NK-92 (cell line): Measurements from ENCODE around the gene HDDC3.

Source experiments
- DNase-seq: peaks from one replicate; lab custom pipeline; 2025; ENCODE audit not compliant: unreplicated experiment; lab: John Stamatoyannopoulos, UW

Gene HDDC3

GRCh38 chr15:90892498-90893174, 39.7 kb downstream of the HDDC3 start:
- no peak for DNase-seq

- DNase-seq: no peak
Measured at GRCh38 chr15:90892023-90892422, 40.3 kb downstream of the HDDC3 start.

- no peak for DNase-seq
Measured at GRCh38 chr15:90891346-90891949, 40.9 kb downstream of the HDDC3 start.

- DNase-seq: no peak
Measured at GRCh38 chr15:90890839-90891238, 41.5 kb downstream of the HDDC3 start.

- no peak for DNase-seq
Measured at GRCh38 chr15:90889736-90890456, 42.5 kb downstream of the HDDC3 start.

GRCh38 chr15:90889313-90889730, 43.0 kb downstream of the HDDC3 start:
- DNase-seq: no peak

- DNase-seq: no peak
Measured at GRCh38 chr15:90887037-90887481, 45.3 kb downstream of the HDDC3 start.

- DNase-seq: no peak
Measured at GRCh38 chr15:90886291-90886614, 46.1 kb downstream of the HDDC3 start.

- DNase-seq: no peak
Measured at GRCh38 chr15:90885432-90886290, 46.7 kb downstream of the HDDC3 start.

GRCh38 chr15:90884719-90885431, 47.5 kb downstream of the HDDC3 start:
- DNase-seq: no peak

- no peak for DNase-seq
Measured at GRCh38 chr15:90883976-90884718, 48.2 kb downstream of the HDDC3 start, which contains the start of gene FES. FES (plus strand) TSS chr15:90884504; CDS start chr15:90885046, 542 bp downstream.

GRCh38 chr15:90883526-90883975, 48.8 kb downstream of the HDDC3 start:
- DNase-seq: no peak

- DNase-seq: no peak
Measured at GRCh38 chr15:90882781-90883525, 49.4 kb downstream of the HDDC3 start.

- DNase-seq: no peak
Measured at GRCh38 chr15:90881978-90882721, 50.2 kb downstream of the HDDC3 start.

- DNase-seq: no peak
Measured at GRCh38 chr15:90881181-90881977, 51.0 kb downstream of the HDDC3 start.

- DNase-seq: no peak
Measured at GRCh38 chr15:90880381-90881145, 51.8 kb downstream of the HDDC3 start.
